PFSK-1 (cell line): ENCODE measurements around the gene HOXC12.

Experiments
- POLR2AphosphoS5 ChIP-seq: IDR thresholded peaks from 2 replicates; pipeline ENCODE4 v1.6.1; 2012; ENCODE audit warnings: low read depth, mild to moderate bottlenecking, control low read depth, low read length, moderate library complexity
- REST ChIP-seq, 2 experiments: IDR thresholded peaks; 2 replicates each; pipeline versions ENCODE4 v1.6.1 to v1.8.0; 2011 to 2012; ENCODE audit warnings: low read depth in 2 of 2, low read length in 2 of 2, control low read depth in 1 of 2, inconsistent platforms in 1 of 2, mild to moderate bottlenecking in 1 of 2, moderate library complexity in 1 of 2; ENCODE audit not compliant: insufficient read depth in 1 of 2
- TAF1 ChIP-seq: IDR thresholded peaks from 2 replicates; pipeline ENCODE4 v1.6.1; 2012; ENCODE audit warnings: low read length, control low read depth, borderline replicate concordance; ENCODE audit not compliant: insufficient read depth

GRCh38 chr12:53998110-53998899 lies 43.6 kb downstream of the HOXC12 start:
- TF ChIP-seq REST (IDR thresholded peaks at IDR 0.05; ENCODE audit: insufficient read depth in 1 of 2, low read depth in 2 of 2, low read length in 2 of 2) (no peak), TAF1 (no peak), POLR2AphosphoS5 (no peak)
